Gastrocnemius medialis (tissue), 4 donors: ENCODE results near the gene TTC21B.

ENCODE experiments used
- CTCF ChIP-seq, 5 experiments: fragments of 450-650 bp in 3 of 5; fragments of 200-600 bp in 2 of 5; sonication (generic) in 2 of 5; IDR thresholded peaks in 4 of 5; conservative IDR thresholded peaks in 1 of 5; 1 replicate in 4 of 5; 2 replicates in 1 of 5; pipeline ENCODE4 v1.5.1; 2016 to 2019; ENCODE audit warnings: antibody characterized with exemption in 5 of 5, mild to moderate bottlenecking in 3 of 5, moderate library complexity in 3 of 5
- POLR2A ChIP-seq, 2 donors: fragments of 450-650 bp; IDR thresholded peaks; one replicate each; pipeline ENCODE4 v1.6.1; 2017; ENCODE audit warnings: antibody characterized with exemption in 2 of 2, mild to moderate bottlenecking in 2 of 2, moderate library complexity in 2 of 2

DNA sequence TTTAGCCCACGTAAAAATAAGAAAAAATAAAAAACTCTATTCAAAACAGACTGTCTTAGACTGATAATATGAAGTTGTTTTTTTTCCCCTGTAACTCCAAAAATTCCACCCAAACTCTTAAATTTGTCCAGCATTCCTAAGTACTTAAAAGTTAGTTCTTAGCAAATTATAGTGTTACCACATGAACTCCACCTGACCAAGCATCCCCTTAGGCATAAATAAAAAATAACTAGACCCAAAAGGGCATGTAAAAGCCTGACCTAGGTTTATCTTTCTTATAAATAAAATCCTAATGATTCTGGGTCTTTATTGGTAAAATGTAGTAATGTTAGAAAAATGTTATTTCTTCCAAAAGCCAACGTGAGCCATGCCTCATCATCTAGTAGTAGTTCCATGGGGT is 54.3 kb downstream of the TTC21B start:
- TF ChIP-seq CTCF (IDR thresholded peaks at IDR 0.05 in 4 of 5, conservative IDR thresholded peaks at IDR 0.05 in 1 of 5) = no peak
- TF ChIP-seq POLR2A (IDR thresholded peaks at IDR 0.05) = no peak
